ENCODE results near the gene SACM1L.

Gene SACM1L

GRCh38 chr3:45712434-45713110, 23.4 kb downstream of the SACM1L start:
- TF ChIP-seq CTCF (IDR thresholded peaks at IDR 0.05; ENCODE audit: low read depth, low read length): no peak
- no peak for DNase-seq (ENCODE audit: extremely low read depth, low read depth)

GRCh38 chr3:45715945-45716344, 26.7 kb downstream of the SACM1L start:
- no peak for DNase-seq (ENCODE audit: extremely low read depth, low read depth)
- no peak for TF ChIP-seq CTCF (IDR thresholded peaks at IDR 0.05; ENCODE audit: low read depth, low read length)

GRCh38 chr3:45716790-45717336, 27.7 kb downstream of the SACM1L start:
- no peak for TF ChIP-seq CTCF (IDR thresholded peaks at IDR 0.05; ENCODE audit: low read depth, low read length)
- DNase-seq (ENCODE audit: extremely low read depth, low read depth): no peak

GRCh38 chr3:45719655-45720487, 30.7 kb downstream of the SACM1L start:
- TF ChIP-seq CTCF (IDR thresholded peaks at IDR 0.05; ENCODE audit: low read depth, low read length): no peak
- DNase-seq (ENCODE audit: extremely low read depth, low read depth): no peak

GRCh38 chr3:45724911-45725310, 35.7 kb downstream of the SACM1L start:
- DNase-seq (ENCODE audit: extremely low read depth, low read depth): no peak
- TF ChIP-seq CTCF (IDR thresholded peaks at IDR 0.05; ENCODE audit: low read depth, low read length): no peak

GRCh38 chr3:45729614-45730013, 40.4 kb downstream of the SACM1L start:
- no peak for TF ChIP-seq CTCF (IDR thresholded peaks at IDR 0.05; ENCODE audit: low read depth, low read length)
- no peak for DNase-seq (ENCODE audit: extremely low read depth, low read depth)
